SIG-M5 treated with dmso at 0.1 percent for 504 hours (cell line): ENCODE results near the gene OVOL2.
"Not testable (repeated sequence)": the region's sequence is repeated elsewhere in the genome, so short reads cannot be mapped to it uniquely, and the experiment has no call there.

Experiments
- DNase-seq: peaks from one replicate; lab custom pipeline; 2025; ENCODE audit not compliant: unreplicated experiment; lab: John Stamatoyannopoulos, UW

OVOL2 gene

GRCh38 chr20:18058661-18059467 lies 1.1 kb upstream of the OVOL2 start:
- DNase-seq = no peak

GRCh38 chr20:18057994-18058349 lies 256 bp upstream of the OVOL2 start:
- no peak for DNase-seq

GRCh38 chr20:18056174-18057100 lies 1.3 kb downstream of the OVOL2 start:
- DNase-seq = no peak

- no peak for DNase-seq
These were observed 2.5 kb downstream of the OVOL2 start for GRCh38 chr20:18055261-18055660.

GRCh38 chr20:18052856-18053255 lies 4.9 kb downstream of the OVOL2 start:
- peak; percentile 14 for DNase-seq

GRCh38 chr20:18050628-18051027 lies 7.1 kb downstream of the OVOL2 start:
- DNase-seq = no peak

- peak; percentile 89 for DNase-seq
These were observed 9.5 kb downstream of the OVOL2 start for GRCh38 chr20:18048176-18048575.

GRCh38 chr20:18046535-18046934 lies 11.2 kb downstream of the OVOL2 start:
- no peak for DNase-seq

- DNase-seq = no peak
These were observed 15.5 kb downstream of the OVOL2 start for GRCh38 chr20:18042229-18042628.

- no peak for DNase-seq
These were observed 16.3 kb downstream of the OVOL2 start for GRCh38 chr20:18041462-18041861.

GRCh38 chr20:18039063-18039462 lies 18.7 kb downstream of the OVOL2 start:
- DNase-seq = no peak

GRCh38 chr20:18034039-18034438 lies 23.7 kb downstream of the OVOL2 start:
- no peak for DNase-seq

GRCh38 chr20:18032977-18033892 lies 24.5 kb downstream of the OVOL2 start:
- DNase-seq = no peak

- no peak for DNase-seq
These were observed 25.7 kb downstream of the OVOL2 start for GRCh38 chr20:18031888-18032509.

GRCh38 chr20:18031050-18031449 lies 26.7 kb downstream of the OVOL2 start:
- DNase-seq = no peak

GRCh38 chr20:18030020-18030419 lies 27.7 kb downstream of the OVOL2 start:
- DNase-seq = no peak

- not testable (repeated sequence) for DNase-seq
These were observed 30.7 kb downstream of the OVOL2 start for GRCh38 chr20:18027011-18027410.

GRCh38 chr20:18024606-18025127 lies 33.0 kb downstream of the OVOL2 start:
- DNase-seq = no peak

- DNase-seq = no peak
These were observed 36.8 kb downstream of the OVOL2 start for GRCh38 chr20:18020931-18021330.

- DNase-seq = peak; percentile 68
These were observed 38.6 kb downstream of the OVOL2 start for GRCh38 chr20:18019068-18019467.
